Activated naive CD8-positive, alpha-beta T cell (primary cell): ENCODE measurements around the gene TMEM164.

Experiments
- H3K27ac Mint-ChIP-seq: one replicate; pipeline ENCODE4 v1.8.0; 2021; ENCODE audit warnings: mixed read lengths
- H3K27me3 Mint-ChIP-seq: one replicate; pipeline ENCODE4 v1.8.0; 2021; ENCODE audit warnings: mixed read lengths
- H3K36me3 Mint-ChIP-seq: one replicate; pipeline ENCODE4 v1.8.0; 2021; ENCODE audit warnings: mixed read lengths
- H3K4me1 Mint-ChIP-seq: one replicate; pipeline ENCODE4 v1.8.0; 2021; ENCODE audit warnings: low read depth, mixed read lengths
- H3K4me3 Mint-ChIP-seq: one replicate; pipeline ENCODE4 v1.8.0; 2021; ENCODE audit warnings: mild to moderate bottlenecking, mixed read lengths
- H3K9me3 Mint-ChIP-seq: one replicate; pipeline ENCODE4 v1.8.0; 2021; ENCODE audit warnings: low read depth, mixed read lengths

TMEM164 gene

GRCh38 chrX:110015915-110016314 is 13.0 kb downstream of the TMEM164 start:
- no peaks in the 10 kb centered on the region for H3K9me3 Mint-ChIP-seq
- no peak overlapping the region for H3K27ac Mint-ChIP-seq
- no peaks in the 10 kb centered on the region for H3K36me3 Mint-ChIP-seq
- no peak overlapping the region for H3K4me3 Mint-ChIP-seq
- peaks cover 18% of the 10 kb centered on the region for H3K4me1 Mint-ChIP-seq
- H3K27me3 Mint-ChIP-seq = no peaks in the 10 kb centered on the region

- Mint-ChIP-seq H3K4me1 (peaks cover 6% of the 10 kb centered on the region), H3K4me3 (no peak overlapping the region), H3K36me3 (no peaks in the 10 kb centered on the region), H3K9me3 (no peaks in the 10 kb centered on the region), H3K27me3 (no peaks in the 10 kb centered on the region), H3K27ac (no peak overlapping the region)
Observed at GRCh38 chrX:110020536-110020935, 17.6 kb downstream of the TMEM164 start.

- H3K27me3 Mint-ChIP-seq = no peaks in the 10 kb centered on the region
- H3K4me3 Mint-ChIP-seq = no peak overlapping the region
- peaks cover 9% of the 10 kb centered on the region for H3K4me1 Mint-ChIP-seq
- no peaks in the 10 kb centered on the region for H3K9me3 Mint-ChIP-seq
- no peaks in the 10 kb centered on the region for H3K36me3 Mint-ChIP-seq
- no peak overlapping the region for H3K27ac Mint-ChIP-seq
Observed at GRCh38 chrX:110021258-110022022, 18.5 kb downstream of the TMEM164 start.

- Mint-ChIP-seq H3K4me3 (no peak overlapping the region), H3K27ac (no peak overlapping the region), H3K36me3 (no peaks in the 10 kb centered on the region), H3K27me3 (no peaks in the 10 kb centered on the region), H3K9me3 (no peaks in the 10 kb centered on the region), H3K4me1 (peaks cover 11% of the 10 kb centered on the region)
Observed at GRCh38 chrX:110022599-110023448, 19.9 kb downstream of the TMEM164 start.

- H3K36me3 Mint-ChIP-seq = peaks cover 2% of the 10 kb centered on the region
- H3K9me3 Mint-ChIP-seq = no peaks in the 10 kb centered on the region
- no peaks in the 10 kb centered on the region for H3K27me3 Mint-ChIP-seq
- H3K27ac Mint-ChIP-seq = no peak overlapping the region
- peaks cover 17% of the 10 kb centered on the region for H3K4me1 Mint-ChIP-seq
- H3K4me3 Mint-ChIP-seq = no peak overlapping the region
Observed at GRCh38 chrX:110025395-110025794, 22.5 kb downstream of the TMEM164 start.

GRCh38 chrX:110026099-110026844 is 23.4 kb downstream of the TMEM164 start:
- Mint-ChIP-seq H3K4me1 (peaks cover 19% of the 10 kb centered on the region), H3K9me3 (no peaks in the 10 kb centered on the region), H3K36me3 (peaks cover 2% of the 10 kb centered on the region), H3K27me3 (no peaks in the 10 kb centered on the region), H3K27ac (no peak overlapping the region), H3K4me3 (no peak overlapping the region)

GRCh38 chrX:110032534-110033147 is 29.7 kb downstream of the TMEM164 start:
- Mint-ChIP-seq H3K4me1 (peaks cover 18% of the 10 kb centered on the region), H3K4me3 (no peak overlapping the region), H3K27me3 (no peaks in the 10 kb centered on the region), H3K9me3 (no peaks in the 10 kb centered on the region), H3K36me3 (peaks cover 4% of the 10 kb centered on the region), H3K27ac (no peak overlapping the region)

GRCh38 chrX:110034036-110034435 is 31.1 kb downstream of the TMEM164 start:
- Mint-ChIP-seq H3K4me1 (peaks cover 10% of the 10 kb centered on the region), H3K9me3 (no peaks in the 10 kb centered on the region), H3K36me3 (peaks cover 2% of the 10 kb centered on the region), H3K4me3 (no peak overlapping the region), H3K27me3 (no peaks in the 10 kb centered on the region), H3K27ac (no peak overlapping the region)

GRCh38 chrX:110036162-110037033 is 33.5 kb downstream of the TMEM164 start:
- Mint-ChIP-seq H3K36me3 (peaks cover 2% of the 10 kb centered on the region), H3K27me3 (no peaks in the 10 kb centered on the region), H3K9me3 (no peaks in the 10 kb centered on the region), H3K4me1 (peaks cover 8% of the 10 kb centered on the region), H3K4me3 (peak overlapping the region; percentile 7), H3K27ac (no peak overlapping the region)

- Mint-ChIP-seq H3K4me3 (no peak overlapping the region), H3K9me3 (no peaks in the 10 kb centered on the region), H3K27ac (no peak overlapping the region), H3K27me3 (no peaks in the 10 kb centered on the region), H3K36me3 (peaks cover 2% of the 10 kb centered on the region), H3K4me1 (peaks cover 11% of the 10 kb centered on the region)
Observed at GRCh38 chrX:110037178-110037577, 34.3 kb downstream of the TMEM164 start.

- H3K4me1 Mint-ChIP-seq = peaks cover 24% of the 10 kb centered on the region
- H3K27me3 Mint-ChIP-seq = no peaks in the 10 kb centered on the region
- no peaks in the 10 kb centered on the region for H3K36me3 Mint-ChIP-seq
- H3K4me3 Mint-ChIP-seq = no peak overlapping the region
- H3K9me3 Mint-ChIP-seq = no peaks in the 10 kb centered on the region
- H3K27ac Mint-ChIP-seq = no peak overlapping the region
Observed at GRCh38 chrX:110038900-110039299, 36.0 kb downstream of the TMEM164 start.

- H3K4me1 Mint-ChIP-seq = peaks cover 24% of the 10 kb centered on the region
- H3K4me3 Mint-ChIP-seq = no peak overlapping the region
- no peaks in the 10 kb centered on the region for H3K36me3 Mint-ChIP-seq
- no peak overlapping the region for H3K27ac Mint-ChIP-seq
- H3K27me3 Mint-ChIP-seq = no peaks in the 10 kb centered on the region
- no peaks in the 10 kb centered on the region for H3K9me3 Mint-ChIP-seq
Observed at GRCh38 chrX:110041980-110042379, 39.1 kb downstream of the TMEM164 start.

- H3K4me3 Mint-ChIP-seq = no peak overlapping the region
- H3K4me1 Mint-ChIP-seq = peaks cover 25% of the 10 kb centered on the region
- H3K27ac Mint-ChIP-seq = no peak overlapping the region
- no peaks in the 10 kb centered on the region for H3K9me3 Mint-ChIP-seq
- H3K36me3 Mint-ChIP-seq = no peaks in the 10 kb centered on the region
- H3K27me3 Mint-ChIP-seq = no peaks in the 10 kb centered on the region
Observed at GRCh38 chrX:110042496-110042895, 39.6 kb downstream of the TMEM164 start.

GRCh38 chrX:110043506-110043905 is 40.6 kb downstream of the TMEM164 start:
- Mint-ChIP-seq H3K27ac (no peak overlapping the region), H3K4me1 (peaks cover 26% of the 10 kb centered on the region), H3K36me3 (peaks cover 2% of the 10 kb centered on the region), H3K9me3 (no peaks in the 10 kb centered on the region), H3K27me3 (no peaks in the 10 kb centered on the region), H3K4me3 (no peak overlapping the region)
